Activated T-cell treated with anti-CD3 and anti-CD28 coated beads, Interleukin-2, amount 50 U/mL, for 72 hours (primary cell): ENCODE results near the gene CT45A5. TPM values are rescaled to one million over a fixed set of nuclear protein-coding genes. Genes with fewer than 3 reads are reported as not detected.
A peak's percentile ranks its signal among the peaks of the same experiment; 100 is the strongest.
"Not testable (repeated sequence)": the region's sequence is repeated elsewhere in the genome, so short reads cannot be mapped to it uniquely, and the experiment has no call there.

Source experiments
- ATAC-seq, 2 donors: fragments of 150-1000 bp; cut with Tn5 transposase; replicated peaks in 1 of 2; 2 replicates each; pipeline ENCODE4 v1.10.0; 2021; ENCODE audit warnings: moderate library complexity in 2 of 2, mild to moderate bottlenecking in 1 of 2
- DNase-seq, 2 donors: peaks; one replicate each; pipeline ENCODE4 v3.0.0; 2021 to 2022; ENCODE audit warnings: mixed read lengths in 1 of 2
- H3K27ac Mint-ChIP-seq: one replicate; pipeline ENCODE4 v1.8.0; 2022; ENCODE audit warnings: mild to moderate bottlenecking, moderate library complexity, mixed read lengths
- H3K27me3 Mint-ChIP-seq: one replicate; pipeline ENCODE4 v1.8.0; 2022; ENCODE audit warnings: low read depth, mixed read lengths
- H3K36me3 Mint-ChIP-seq, 2 donors: one replicate each; pipeline ENCODE4 v1.8.0; 2022; ENCODE audit warnings: mixed read lengths in 2 of 2, mild to moderate bottlenecking in 1 of 2; ENCODE audit not compliant: insufficient read depth in 2 of 2
- H3K4me1 Mint-ChIP-seq: one replicate; pipeline ENCODE4 v1.8.0; 2022; ENCODE audit warnings: low read depth, mixed read lengths
- H3K4me3 Mint-ChIP-seq, 2 donors: one replicate each; pipeline ENCODE4 v1.8.0; 2022; ENCODE audit warnings: mild to moderate bottlenecking in 2 of 2, mixed read lengths in 2 of 2, moderate library complexity in 2 of 2
- H3K9me3 Mint-ChIP-seq, 2 donors: one replicate each; pipeline ENCODE4 v1.8.0; 2022; ENCODE audit warnings: mixed read lengths in 2 of 2
- total RNA-seq, 2 donors: library from RNA; stranded (reverse); gene quantifications; one replicate each; pipeline ENCODE4 v1.2.3, GENCODE V29; 2022

CT45A5 gene, protein sequence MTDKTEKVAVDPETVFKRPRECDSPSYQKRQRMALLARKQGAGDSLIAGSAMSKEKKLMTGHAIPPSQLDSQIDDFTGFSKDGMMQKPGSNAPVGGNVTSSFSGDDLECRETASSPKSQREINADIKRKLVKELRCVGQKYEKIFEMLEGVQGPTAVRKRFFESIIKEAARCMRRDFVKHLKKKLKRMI
- total RNA-seq = under 1 TPM in 1 of 2 donors, not detected in 1; 0.35 TPM

DNA sequence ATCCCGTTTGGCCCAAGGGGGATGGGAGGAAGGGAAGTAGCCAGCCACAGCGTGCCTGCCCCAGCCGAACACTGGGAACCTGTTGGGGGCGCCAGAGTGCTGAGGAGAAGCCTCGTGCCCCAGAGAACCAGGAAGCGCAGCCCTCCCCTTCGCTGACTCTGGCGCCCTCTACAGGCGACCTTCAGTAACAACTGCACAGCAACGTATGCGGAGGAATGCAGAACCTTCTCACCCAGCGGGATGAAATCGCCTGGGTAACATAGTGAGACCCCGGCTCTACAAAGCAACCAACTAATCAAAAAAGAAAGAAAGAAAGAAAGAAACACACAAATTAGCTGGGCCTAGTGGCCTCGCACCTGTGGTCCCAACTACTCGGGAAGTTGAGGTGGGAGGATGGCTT lies at the start of gene CT45A5:
TSS of gene CT45A5 (minus strand) at position 101 of the 400 bp plus-strand sequence. CDS start 3,774 bp downstream, outside the sequence.
- ATAC-seq, H3K9me3 Mint-ChIP-seq, H3K27ac Mint-ChIP-seq, H3K4me1 Mint-ChIP-seq, H3K36me3 Mint-ChIP-seq, DNase-seq, H3K27me3 Mint-ChIP-seq, H3K4me3 Mint-ChIP-seq: not testable (repeated sequence)

DNA sequence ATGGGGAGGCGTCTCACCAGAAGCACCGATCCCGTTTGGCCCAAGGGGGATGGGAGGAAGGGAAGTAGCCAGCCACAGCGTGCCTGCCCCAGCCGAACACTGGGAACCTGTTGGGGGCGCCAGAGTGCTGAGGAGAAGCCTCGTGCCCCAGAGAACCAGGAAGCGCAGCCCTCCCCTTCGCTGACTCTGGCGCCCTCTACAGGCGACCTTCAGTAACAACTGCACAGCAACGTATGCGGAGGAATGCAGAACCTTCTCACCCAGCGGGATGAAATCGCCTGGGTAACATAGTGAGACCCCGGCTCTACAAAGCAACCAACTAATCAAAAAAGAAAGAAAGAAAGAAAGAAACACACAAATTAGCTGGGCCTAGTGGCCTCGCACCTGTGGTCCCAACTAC lies 34.6 kb upstream of the CT45A5 start, which contains the start of gene CT45A2:
TSS of gene CT45A2 (minus strand) at position 101 of the 400 bp plus-strand sequence. CDS start 3,747 bp downstream, outside the sequence.
- not testable (repeated sequence) for H3K27me3 Mint-ChIP-seq, H3K36me3 Mint-ChIP-seq, H3K4me1 Mint-ChIP-seq

DNA sequence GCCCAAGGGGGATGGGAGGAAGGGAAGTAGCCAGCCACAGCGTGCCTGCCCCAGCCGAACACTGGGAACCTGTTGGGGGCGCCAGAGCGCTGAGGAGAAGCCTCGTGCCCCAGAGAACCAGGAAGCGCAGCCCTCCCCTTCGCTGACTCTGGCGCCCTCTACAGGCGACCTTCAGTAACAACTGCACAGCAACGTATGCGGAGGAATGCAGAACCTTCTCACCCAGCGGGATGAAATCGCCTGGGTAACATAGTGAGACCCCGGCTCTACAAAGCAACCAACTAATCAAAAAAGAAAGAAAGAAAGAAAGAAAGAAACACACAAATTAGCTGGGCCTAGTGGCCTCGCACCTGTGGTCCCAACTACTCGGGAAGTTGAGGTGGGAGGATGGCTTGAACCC lies 17.4 kb upstream of the CT45A5 start, which contains the start of gene CT45A6:
TSS of gene CT45A6 (minus strand) at position 101 of the 400 bp plus-strand sequence. CDS start 3,794 bp downstream, outside the sequence.
- not testable (repeated sequence) for H3K27ac Mint-ChIP-seq, H3K4me3 Mint-ChIP-seq, H3K27me3 Mint-ChIP-seq, ATAC-seq, H3K36me3 Mint-ChIP-seq, H3K9me3 Mint-ChIP-seq, DNase-seq, H3K4me1 Mint-ChIP-seq

More for the DNA sequence above, 34.6 kb upstream of the CT45A5 start, which contains the start of gene CT45A2:
- not testable (repeated sequence) for H3K4me3 Mint-ChIP-seq, H3K27ac Mint-ChIP-seq, ATAC-seq, DNase-seq, H3K9me3 Mint-ChIP-seq

DNA sequence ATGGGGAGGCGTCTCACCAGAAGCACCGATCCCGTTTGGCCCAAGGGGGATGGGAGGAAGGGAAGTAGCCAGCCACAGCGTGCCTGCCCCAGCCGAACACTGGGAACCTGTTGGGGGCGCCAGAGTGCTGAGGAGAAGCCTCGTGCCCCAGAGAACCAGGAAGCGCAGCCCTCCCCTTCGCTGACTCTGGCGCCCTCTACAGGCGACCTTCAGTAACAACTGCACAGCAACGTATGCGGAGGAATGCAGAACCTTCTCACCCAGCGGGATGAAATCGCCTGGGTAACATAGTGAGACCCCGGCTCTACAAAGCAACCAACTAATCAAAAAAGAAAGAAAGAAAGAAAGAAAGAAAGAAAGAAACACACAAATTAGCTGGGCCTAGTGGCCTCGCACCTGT lies 17.2 kb downstream of the CT45A5 start, which contains the start of gene CT45A3:
TSS of gene CT45A3 (minus strand) at position 101 of the 400 bp plus-strand sequence. CDS start 3,747 bp downstream, outside the sequence.
- H3K4me1 Mint-ChIP-seq, H3K9me3 Mint-ChIP-seq, DNase-seq, ATAC-seq, H3K27me3 Mint-ChIP-seq, H3K36me3 Mint-ChIP-seq, H3K27ac Mint-ChIP-seq, H3K4me3 Mint-ChIP-seq: not testable (repeated sequence)

DNA sequence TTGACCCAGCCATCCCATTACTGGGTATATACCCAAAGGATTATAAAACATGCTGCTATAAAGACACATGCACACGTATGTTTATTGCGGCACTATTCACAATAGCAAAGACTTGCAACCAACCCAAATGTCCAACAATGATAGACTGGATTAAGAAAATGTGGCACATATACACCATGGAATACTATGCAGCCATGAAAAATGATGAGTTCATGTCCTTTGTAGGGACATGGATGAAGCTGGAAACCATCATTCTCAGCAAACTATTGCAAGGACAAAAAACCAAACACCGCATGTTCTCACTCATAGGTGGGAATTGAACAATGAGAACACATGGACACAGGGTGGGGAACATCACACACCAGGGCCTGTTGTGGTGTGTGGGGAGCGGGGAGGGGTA lies 40.6 kb downstream of the CT45A5 start:
- H3K4me1 Mint-ChIP-seq, H3K4me3 Mint-ChIP-seq, H3K27ac Mint-ChIP-seq, H3K36me3 Mint-ChIP-seq, H3K9me3 Mint-ChIP-seq, DNase-seq, ATAC-seq: not testable (repeated sequence)
- peaks cover 14% of the 10 kb centered on the region for H3K27me3 Mint-ChIP-seq

DNA sequence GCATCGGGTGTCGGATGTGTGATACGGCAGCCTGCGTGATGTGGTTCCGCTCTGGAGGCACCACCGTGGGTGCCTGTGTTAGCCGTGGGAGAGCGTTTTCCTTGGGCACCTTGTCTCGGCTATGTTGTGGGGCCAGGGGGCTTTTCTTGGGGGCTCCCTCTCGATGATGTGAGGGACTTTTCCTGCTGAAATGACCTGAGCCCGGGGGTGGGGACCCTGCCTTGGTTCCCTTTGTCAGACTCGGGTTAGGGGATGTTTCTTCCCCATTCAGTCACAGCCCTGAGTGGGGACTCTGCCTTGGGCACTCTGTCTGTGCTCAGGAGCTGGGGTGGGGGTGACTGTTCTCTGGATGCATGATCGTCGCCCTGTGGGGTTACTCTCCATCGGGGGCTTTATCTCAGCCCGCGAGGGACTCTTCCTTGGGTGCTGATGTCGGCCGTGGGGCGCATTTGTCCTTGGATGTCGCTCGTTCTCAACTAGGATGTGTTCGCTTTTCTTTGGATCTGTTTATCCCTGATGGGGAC lies 44.0 kb downstream of the CT45A5 start:
- Mint-ChIP-seq H3K4me3 (no peak overlapping the region), H3K27ac (no peak overlapping the region), H3K4me1 (no peaks in the 10 kb centered on the region), H3K36me3 (no peaks in the 10 kb centered on the region), H3K9me3 (no peaks in the 10 kb centered on the region), H3K27me3 (peaks cover 15% of the 10 kb centered on the region)
- no peak for ATAC-seq
- no peak for DNase-seq

DNA sequence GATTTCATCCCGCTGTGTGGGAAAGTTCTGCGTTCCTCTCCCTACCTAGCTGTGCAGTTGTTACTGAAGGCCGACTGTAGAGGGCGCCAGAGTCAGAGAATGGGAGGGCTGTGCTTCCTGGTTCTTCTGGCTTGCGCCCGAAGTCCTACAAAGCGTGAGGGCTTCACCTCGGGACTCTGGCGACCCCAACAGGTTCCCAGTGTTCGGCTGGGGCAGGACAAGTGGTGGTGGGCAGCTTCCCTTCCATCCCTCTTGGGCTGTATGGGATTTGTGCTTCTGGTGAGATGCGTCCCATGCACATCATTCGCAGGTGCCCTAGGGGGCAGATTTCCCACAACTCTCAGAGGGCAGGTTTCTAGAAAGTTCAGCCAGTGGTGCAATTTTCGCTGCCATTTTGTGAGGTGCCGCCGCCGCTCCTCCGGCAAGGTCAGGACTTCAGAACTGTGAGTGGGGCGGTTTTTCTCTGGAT lies 44.6 kb downstream of the CT45A5 start:
- no peaks in the 10 kb centered on the region for H3K4me1 Mint-ChIP-seq
- peak; percentile 51 to 64 for DNase-seq
- H3K27me3 Mint-ChIP-seq = peaks cover 15% of the 10 kb centered on the region
- H3K36me3 Mint-ChIP-seq = no peaks in the 10 kb centered on the region
- H3K27ac Mint-ChIP-seq = no peak overlapping the region
- ATAC-seq = peak; percentile 66 to 74
- no peaks in the 10 kb centered on the region for H3K9me3 Mint-ChIP-seq
- H3K4me3 Mint-ChIP-seq = peak overlapping the region; percentile 55 to 57

DNA sequence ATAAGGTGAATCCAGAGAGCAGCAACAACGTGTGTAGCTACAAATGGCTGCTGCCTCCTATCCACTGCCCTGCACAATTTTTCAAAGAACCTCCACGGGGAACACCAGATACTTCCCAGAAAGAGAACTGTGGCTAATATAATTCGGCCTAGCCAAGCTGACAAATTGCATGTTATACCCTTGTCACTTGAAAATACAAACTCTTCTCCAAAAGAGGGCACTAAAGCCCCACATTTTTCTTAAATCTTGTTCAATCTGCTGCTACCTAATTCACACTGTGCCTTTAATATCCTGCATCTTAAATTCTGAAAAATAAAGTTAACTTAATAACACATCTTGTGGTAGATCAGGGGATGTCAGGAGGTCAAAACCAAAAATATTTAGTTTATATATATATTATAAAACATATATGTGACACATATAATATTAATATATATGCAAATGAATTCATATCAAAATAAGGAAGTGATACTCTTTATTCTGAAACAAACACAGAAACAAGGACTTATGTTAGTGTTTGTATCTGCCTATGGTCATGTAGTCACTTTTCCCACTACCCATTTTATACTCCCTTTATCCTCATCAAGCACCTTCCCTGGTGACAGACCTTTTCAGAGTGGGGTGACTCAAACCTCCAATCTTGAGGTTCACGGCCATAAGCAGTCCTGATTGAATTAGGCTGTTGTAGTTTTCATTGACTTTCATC lies 47.8 kb downstream of the CT45A5 start:
- DNase-seq (no peak), ATAC-seq (no peak)
- H3K4me3 Mint-ChIP-seq = no peak overlapping the region
- H3K9me3 Mint-ChIP-seq = no peaks in the 10 kb centered on the region
- no peaks in the 10 kb centered on the region for H3K36me3 Mint-ChIP-seq
- no peak overlapping the region for H3K27ac Mint-ChIP-seq
- H3K27me3 Mint-ChIP-seq = peaks cover 11% of the 10 kb centered on the region
- no peaks in the 10 kb centered on the region for H3K4me1 Mint-ChIP-seq

DNA sequence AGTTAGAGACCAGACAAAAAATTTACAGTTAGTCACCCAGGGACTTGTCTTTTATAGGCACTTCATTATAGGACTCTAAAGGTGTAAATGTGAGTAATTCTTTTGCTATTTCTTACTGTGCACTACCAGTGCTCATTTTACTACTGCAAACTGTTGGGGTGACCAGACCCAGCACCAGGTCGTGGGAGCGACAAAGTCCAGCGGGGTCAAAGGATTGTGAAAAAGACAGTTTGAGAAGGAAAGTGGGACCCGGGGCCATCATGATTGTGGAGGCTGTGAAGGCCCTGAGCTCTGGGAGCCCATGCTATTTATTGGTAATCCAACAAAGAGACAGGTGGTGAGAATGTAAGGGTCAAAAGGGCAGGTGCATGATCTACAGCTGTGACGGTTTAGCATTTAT lies 50.6 kb downstream of the CT45A5 start:
- ATAC-seq, H3K9me3 Mint-ChIP-seq, H3K27ac Mint-ChIP-seq, DNase-seq, H3K4me3 Mint-ChIP-seq, H3K4me1 Mint-ChIP-seq, H3K36me3 Mint-ChIP-seq, H3K27me3 Mint-ChIP-seq: not testable (repeated sequence)

Other genes with a start within 250 kb of the CT45A5 start
- not detected for gene CT45A1, start 71.9 kb downstream of the CT45A5 start, total RNA-seq
- gene CT45A3, start 17.3 kb downstream of the CT45A5 start, total RNA-seq = not detected
- gene CT45A6, start 17.3 kb upstream of the CT45A5 start, total RNA-seq = not detected
- gene CT45A2, start 34.5 kb upstream of the CT45A5 start, total RNA-seq = not detected
- not detected for gene CT45A7, start 51.8 kb upstream of the CT45A5 start, total RNA-seq
- not detected for gene CT45A8, start 69.0 kb upstream of the CT45A5 start, total RNA-seq
- not detected for gene CT45A9, start 86.3 kb upstream of the CT45A5 start, total RNA-seq
- not detected for gene CT45A10, start 107.9 kb upstream of the CT45A5 start, total RNA-seq
- not detected for gene SAGE1, start 108.2 kb upstream of the CT45A5 start, total RNA-seq
- 10 to 100 TPM; 20.1 to 21.7 TPM for gene MMGT1, start 188.5 kb upstream of the CT45A5 start, total RNA-seq
- gene SLC9A6, start 199.9 kb upstream of the CT45A5 start, total RNA-seq = 10 to 100 TPM; 11.4 to 12.2 TPM